ENCODE measurements around the gene ZNF574.

DNA sequence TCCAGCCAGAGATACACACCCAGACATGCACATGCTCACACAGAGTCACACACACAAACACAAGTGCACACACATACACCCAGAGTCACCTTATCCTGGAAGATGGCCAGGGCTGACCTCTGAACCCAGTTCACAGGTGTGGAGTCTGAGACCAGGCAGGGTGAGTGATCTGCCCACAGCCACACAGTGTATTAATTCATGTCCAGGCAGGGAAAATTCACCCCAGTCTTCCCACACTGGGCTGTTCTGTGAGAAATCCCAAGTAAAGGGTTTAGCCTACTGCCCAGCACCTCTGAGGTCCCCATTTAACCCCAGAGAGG lies 54.2 kb downstream of the ZNF574 start:
- TF ChIP-seq EZH2 (IDR thresholded peaks at IDR 0.05) (no peak), POLR2A (IDR thresholded peaks at IDR 0.05; ENCODE audit: borderline replicate concordance, extremely low read depth, insufficient read depth, insufficient read length) (no peak), ZBTB33 (IDR thresholded peaks at IDR 0.05; ENCODE audit: extremely low read depth, insufficient replicate concordance, low read length) (no peak), POLR2AphosphoS5 (IDR thresholded peaks at IDR 0.05; ENCODE audit: low read depth, low read length) (no peak), RAD21 (IDR thresholded peaks at IDR 0.05; ENCODE audit: low read depth) (no peak), CBX3 (IDR thresholded peaks at IDR 0.05; ENCODE audit: low read depth) (no peak), EGR1 (IDR thresholded peaks at IDR 0.05; ENCODE audit: low read depth) (no peak)
- TF ChIP-seq, protein P1, sequence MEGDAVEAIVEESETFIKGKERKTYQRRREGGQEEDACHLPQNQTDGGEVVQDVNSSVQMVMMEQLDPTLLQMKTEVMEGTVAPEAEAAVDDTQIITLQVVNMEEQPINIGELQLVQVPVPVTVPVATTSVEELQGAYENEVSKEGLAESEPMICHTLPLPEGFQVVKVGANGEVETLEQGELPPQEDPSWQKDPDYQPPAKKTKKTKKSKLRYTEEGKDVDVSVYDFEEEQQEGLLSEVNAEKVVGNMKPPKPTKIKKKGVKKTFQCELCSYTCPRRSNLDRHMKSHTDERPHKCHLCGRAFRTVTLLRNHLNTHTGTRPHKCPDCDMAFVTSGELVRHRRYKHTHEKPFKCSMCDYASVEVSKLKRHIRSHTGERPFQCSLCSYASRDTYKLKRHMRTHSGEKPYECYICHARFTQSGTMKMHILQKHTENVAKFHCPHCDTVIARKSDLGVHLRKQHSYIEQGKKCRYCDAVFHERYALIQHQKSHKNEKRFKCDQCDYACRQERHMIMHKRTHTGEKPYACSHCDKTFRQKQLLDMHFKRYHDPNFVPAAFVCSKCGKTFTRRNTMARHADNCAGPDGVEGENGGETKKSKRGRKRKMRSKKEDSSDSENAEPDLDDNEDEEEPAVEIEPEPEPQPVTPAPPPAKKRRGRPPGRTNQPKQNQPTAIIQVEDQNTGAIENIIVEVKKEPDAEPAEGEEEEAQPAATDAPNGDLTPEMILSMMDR (IDR thresholded peaks at IDR 0.05 in 2 of 3, conservative IDR thresholded peaks at IDR 0.05 in 1 of 3; ENCODE audit: borderline replicate concordance in 1 of 3, insufficient read depth in 1 of 3, low read depth in 2 of 3, low read length in 2 of 3): no peak

Data from HCT116 (cell line).